ENCODE measurements around the gene TRIM34.
A peak's percentile ranks its signal among the peaks of the same experiment; 100 is the strongest.
"Not testable (repeated sequence)": the region's sequence is repeated elsewhere in the genome, so short reads cannot be mapped to it uniquely, and the experiment has no call there.

The TRIM34 gene

DNA sequence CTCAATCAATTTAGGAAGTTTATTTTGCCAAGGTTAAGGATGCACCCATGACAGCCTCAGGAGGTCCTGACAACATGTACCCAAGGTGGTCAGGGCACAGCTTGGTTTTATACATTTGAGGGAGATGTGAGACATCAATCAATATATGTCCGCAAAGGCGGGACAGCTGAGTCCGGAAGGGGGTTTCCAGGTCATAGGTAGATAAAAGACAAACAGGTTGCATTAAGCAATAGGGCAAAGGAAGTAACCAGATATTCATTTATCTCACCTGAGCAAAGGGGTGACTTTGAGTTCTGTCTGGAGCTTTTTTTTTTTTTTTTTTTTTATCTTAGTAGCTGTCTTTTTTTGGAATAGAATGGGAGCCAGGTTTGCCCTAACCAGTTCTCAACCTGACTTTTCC is 2.0 kb upstream of the TRIM34 start:
- DNase-seq: no peak

DNA sequence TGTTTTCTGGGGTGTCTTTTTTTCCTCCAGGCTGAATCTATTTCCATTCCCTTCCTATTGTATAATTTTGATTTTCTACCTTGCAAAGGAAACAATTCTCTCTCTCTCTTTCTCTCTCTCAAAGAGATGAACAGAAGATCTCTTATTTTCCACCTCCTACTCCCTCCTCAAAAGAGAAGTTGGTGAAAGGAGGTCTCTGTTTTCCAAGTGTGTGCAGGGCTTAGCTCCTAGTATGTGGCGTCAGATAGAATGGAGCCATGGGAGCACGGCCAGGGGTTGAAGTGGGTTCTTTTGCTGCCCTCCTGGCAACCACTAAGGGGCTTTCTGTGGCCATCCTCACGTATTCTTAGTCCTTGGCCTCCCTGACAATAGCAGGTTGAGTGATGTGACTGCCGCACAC is 480 bp downstream of the TRIM34 start:
- DNase-seq: no peak

DNA sequence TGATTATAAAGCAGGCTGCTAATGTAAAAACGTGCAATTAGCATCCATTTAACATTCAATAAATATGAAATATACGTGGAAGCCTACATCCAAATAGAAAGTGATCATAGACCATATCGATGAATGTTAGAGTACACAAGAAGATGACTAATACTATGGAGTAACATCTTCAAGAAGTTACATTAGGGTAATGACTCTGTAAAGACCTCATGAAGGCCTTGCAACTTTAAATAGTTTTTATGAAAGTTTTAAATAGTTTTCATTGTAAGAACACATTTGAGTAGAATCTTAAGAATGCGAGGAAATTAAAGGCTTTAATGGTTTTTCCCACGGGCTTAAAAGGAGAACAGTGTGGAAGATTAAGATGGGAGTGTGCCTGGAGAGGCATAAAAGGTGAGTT is 1.4 kb downstream of the TRIM34 start:
- DNase-seq: no peak

DNA sequence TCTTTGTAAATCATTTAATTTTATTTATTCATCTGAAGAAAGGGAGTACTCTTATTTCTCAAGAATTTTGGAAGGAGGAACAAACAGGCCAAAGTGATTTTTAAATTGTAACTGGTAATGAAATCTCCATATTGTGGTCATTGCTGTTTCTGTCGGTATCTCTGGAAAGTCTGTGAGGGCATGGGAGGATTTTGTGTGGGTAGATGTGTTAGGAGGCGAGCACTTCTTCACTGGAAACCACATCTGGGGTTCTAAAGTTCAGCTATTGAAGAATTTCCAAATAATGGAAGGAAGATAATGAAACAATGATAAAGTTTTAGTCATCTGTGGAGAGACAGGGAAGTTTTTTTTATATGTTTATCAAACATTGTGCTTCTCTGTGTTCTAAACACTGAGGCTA is 6.6 kb downstream of the TRIM34 start:
- no peak for DNase-seq

DNA sequence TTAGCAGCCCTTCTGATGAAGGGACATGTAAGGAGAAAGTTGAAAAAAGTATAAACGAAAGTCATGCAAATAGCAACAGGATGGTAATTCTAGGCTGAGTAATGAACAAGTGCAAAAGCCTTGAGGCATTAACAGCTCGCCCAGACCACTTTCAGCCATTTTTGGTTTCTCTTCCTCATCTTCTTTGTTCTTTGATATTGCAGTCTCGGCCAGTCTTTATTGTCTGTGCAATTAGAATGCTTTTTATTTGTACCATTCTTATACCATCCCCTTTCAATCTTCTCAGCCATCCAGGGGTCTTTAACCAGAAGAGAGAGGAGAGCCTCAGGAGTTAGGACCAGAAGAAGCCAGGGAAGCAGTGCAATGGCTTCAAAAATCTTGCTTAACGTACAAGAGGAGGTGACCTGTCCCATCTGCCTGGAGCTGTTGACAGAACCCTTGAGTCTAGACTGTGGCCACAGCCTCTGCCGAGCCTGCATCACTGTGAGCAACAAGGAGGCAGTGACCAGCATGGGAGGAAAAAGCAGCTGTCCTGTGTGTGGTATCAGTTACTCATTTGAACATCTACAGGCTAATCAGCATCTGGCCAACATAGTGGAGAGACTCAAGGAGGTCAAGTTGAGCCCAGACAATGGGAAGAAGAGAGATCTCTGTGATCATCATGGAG is 7.3 kb downstream of the TRIM34 start:
- no peak for DNase-seq

DNA sequence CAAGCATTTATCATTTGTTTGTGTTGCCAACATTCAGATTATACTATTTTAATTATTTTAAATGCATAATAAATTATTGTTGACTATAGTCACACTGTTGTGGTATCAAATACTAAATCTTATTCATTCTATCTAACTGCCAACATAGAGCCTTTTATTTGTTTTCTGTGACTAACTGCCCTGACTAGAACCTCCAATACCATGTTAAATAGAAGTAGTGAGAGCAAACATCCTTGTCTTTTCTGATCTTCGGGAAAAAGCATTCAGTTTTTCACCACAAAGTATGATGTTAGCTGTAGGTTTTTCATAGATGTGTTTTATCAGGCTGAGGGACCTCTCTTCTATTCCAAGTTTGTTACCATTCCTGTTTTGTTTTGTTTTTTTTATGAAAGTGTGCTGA is 15.2 kb downstream of the TRIM34 start:
- no peak for DNase-seq

DNA sequence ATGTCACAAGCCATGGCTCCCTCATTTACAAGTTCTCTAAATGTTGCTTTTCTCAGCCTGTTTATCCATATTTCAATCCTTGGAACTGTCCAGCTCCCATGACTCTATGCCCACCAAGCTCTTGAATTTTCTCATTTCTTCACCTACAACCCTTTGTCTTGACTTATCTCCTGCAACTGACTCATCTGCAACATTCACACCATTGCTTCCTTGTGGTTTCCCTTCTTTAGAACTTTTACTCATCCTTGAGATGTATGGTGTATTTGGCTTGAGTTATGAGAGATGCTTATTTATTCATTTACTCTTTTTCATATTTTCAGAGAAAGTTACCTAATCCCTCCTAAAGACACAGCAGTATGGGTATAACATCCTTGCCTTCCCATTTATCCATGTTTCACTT is 18.8 kb downstream of the TRIM34 start:
- DNase-seq: peak; percentile 45

DNA sequence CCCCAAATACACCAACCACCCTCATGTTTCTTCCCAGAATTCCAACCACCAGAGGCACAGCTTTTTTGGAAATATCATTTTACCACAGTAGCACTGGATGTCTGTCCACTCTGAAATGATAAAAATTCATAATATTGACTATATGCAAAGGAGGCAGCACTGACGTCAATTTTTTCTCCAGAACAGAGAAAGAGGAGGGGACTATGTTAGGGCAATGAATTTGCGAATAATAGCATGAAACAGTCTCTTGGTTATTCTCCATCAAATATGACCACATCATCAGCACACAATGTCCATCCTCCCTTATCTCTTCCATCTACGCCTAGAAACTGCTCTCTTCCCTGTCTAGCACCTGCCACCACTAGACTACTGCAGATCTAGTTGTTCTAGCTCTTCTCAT is 21.3 kb downstream of the TRIM34 start:
- DNase-seq: no peak

DNA sequence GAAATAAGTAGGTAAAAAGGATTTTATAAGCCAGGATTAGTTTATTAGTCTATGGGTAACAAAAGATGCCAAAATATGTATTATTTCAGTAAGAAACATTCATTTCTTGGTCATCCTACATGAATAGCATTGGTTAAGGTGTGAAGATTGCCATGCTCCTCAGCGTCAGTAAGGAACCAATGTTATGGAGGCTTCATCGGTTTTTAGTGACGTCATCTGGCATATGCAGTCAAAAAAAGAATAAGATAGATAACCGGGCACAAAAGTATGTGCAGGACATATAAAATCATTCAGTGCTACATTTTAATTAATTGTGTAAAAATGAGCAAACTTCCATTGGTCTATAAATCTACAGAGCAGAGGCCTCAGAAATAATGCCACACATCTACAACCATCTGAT is 30.7 kb downstream of the TRIM34 start:
- DNase-seq: no peak

DNA sequence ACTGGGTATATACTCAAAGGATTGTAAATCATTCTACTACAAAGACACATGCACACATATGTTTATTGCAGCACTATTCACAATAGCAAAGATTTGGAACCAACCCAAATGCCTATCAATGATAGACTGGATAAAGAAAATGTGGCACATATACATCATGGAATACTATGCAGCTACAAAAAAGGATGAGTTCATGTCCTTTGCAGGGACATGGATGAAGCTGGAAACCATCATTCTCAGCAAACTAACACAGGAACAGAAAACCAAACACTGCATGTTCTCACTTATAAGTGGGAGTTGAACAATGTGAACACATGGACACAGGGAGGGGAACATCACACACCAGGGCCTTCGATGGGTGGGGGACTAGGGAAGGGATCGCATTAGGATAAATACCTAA is 32.2 kb downstream of the TRIM34 start:
- not testable (repeated sequence) for DNase-seq

DNA sequence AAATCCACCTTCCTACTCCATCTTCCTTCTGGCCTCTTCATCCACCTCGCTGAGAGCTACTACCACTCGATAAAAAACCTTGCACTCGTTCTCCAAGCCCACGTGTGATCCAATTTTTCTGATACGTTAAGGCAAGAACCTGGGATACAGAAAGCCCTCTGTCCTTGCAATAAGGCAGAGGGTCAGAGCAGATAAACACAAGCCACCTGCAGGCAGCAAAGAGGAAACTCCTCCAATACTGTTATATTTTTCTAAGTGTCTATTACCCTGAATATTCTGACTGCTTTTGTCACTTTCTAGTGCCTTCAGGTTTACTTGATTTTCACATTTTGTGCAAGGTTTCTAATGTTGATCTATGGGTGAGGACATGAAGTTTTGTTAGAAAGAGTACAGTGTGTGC is 33.5 kb downstream of the TRIM34 start:
- DNase-seq: no peak

DNA sequence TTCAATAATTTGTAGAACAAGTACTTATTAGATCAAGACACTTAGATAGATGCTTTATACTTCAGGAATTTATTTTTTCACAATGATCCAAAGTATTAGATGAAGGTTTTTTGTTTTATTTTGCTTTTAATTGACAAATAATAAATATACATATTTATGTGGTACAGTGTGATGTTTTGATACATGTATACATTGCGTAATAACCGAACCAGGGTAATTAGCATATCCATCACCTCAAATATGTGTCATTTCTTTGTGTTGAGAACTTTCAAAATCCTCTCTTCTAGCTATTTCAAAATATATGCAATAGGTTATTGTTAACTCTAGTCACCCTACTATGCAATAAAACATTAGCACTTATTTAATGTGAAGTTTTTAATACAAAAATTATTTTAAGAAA is 38.7 kb downstream of the TRIM34 start:
- no peak for DNase-seq

DNA sequence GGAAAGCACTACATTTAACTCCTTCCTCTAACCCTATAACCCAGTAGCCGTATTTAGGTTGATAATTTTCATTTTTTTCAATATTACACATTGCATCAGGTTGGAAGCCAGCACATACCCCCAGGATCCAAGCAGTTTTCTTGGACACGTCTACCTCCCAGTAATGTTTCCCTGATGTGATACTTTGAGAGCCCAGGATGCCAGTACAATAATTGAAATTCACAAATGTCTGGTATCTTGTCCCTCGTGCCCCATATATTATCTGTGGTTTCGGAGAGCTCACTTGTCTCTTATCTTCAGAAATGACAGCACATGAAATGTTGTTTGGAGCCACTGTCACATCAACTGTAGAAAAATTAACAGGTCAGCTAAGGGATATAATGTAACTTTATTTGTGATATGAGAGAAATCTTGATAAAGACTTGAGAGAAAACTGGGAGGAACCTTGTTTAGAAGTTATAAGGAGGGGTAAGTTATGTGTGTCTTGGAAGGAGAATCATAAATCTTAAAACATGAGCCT is 40.3 kb downstream of the TRIM34 start:
- DNase-seq: no peak

DNA sequence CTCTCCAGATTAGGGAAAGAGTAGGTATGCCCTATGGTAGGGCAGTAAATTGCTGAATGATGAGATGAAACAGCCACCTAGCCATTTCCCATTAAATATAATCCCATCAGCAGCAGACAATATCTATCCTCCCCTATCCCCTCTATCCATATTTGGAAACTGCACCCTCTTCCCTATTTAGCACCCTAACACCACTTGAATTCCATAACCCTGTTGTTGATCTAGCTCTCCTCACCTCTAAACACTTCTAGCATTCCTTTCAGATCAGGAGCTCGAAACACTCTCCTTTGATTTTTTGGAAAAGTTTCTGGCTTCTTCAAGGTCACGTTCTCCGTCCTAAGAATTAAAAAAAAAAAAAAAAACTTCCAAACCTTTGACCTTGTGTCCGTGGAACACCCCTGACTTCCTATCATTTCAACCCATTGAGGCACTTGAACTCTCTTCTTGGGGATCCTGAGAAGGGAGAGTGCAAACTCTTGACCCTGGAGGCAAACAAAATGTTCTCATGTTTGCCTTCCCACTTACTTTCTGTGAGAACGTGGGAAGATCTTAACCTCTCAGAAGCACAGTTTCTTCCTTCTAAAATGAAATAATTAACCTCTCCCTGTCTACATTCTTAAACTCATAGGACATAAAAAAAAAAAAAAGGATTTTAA is 41.1 kb downstream of the TRIM34 start:
- no peak for DNase-seq

DNA sequence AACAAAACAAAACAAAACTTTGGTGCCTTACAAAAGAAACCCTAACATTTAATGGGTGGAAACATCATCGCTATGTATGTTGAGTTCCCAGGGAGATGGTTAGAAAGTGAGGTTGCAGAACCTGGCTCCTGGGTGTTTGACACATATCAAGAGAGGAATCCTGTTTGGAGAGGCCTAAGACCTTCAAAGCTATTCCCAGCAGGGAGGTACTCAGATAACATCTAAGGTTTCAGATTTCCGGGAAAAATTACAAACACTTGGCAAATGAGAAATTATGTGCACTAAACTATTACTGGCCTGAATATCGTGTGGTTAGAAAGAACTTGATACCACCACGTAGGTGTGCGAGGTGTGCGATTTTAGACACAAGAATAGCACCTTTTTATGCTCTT is 41.6 kb downstream of the TRIM34 start:
- no peak for DNase-seq

DNA sequence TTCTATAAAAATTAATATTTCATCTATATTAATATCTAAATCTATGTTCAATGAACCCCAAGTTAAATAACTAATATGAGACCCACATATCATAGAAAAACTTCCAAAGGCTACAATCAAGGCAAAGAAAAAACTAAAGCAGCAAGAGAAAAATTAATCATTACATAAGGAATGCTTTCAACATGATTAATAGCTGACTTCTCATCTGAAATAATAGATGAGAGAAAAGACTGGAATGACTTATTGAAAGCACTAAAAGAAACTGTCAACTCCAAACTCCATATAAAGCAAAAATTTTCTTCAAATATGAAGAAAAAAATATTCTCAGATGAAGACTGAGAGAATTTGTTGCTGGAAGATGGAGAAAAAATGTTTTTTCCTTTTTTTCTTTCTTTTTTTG is 47.0 kb downstream of the TRIM34 start:
- no peak for DNase-seq

DNA sequence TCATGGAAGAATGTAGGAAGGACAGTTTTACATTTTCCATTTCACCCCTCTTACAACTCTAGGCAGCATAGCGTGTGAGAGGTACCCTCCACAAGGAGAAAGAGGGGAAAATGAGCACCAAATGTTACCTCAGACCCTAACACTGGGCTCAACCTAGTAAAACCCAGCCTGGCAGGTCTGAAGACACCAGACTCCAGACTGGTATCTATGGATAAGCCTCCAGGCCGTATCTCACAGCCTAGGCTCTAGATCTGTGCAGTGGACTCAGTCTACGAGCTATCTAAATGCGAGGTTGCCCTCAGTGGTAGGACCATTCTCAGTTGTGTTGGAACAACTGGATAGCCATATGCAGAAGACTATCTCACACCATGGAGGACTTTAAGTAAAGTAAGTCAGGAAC is 49.6 kb downstream of the TRIM34 start:
- DNase-seq: no peak

DNA sequence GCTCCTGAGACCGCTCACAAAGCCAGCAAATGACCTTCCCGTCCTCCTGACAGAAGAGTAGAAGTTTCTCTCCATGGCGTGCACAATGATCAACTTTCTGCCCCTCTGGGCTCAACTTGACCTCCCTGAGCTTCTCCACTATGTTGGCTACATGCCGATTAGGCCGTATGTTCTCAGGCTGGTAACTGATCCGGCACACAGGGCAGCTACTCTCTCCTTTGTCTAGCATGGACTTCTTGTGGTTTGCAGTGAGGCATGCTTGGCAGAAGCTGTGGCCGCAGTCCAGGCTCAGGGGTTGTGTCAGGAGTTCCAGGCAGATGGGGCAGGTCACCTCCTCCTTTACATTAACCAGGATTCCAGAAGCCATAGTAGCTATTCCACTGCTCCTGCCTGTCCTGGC is 55.0 kb downstream of the TRIM34 start:
- no peak for DNase-seq

DNA sequence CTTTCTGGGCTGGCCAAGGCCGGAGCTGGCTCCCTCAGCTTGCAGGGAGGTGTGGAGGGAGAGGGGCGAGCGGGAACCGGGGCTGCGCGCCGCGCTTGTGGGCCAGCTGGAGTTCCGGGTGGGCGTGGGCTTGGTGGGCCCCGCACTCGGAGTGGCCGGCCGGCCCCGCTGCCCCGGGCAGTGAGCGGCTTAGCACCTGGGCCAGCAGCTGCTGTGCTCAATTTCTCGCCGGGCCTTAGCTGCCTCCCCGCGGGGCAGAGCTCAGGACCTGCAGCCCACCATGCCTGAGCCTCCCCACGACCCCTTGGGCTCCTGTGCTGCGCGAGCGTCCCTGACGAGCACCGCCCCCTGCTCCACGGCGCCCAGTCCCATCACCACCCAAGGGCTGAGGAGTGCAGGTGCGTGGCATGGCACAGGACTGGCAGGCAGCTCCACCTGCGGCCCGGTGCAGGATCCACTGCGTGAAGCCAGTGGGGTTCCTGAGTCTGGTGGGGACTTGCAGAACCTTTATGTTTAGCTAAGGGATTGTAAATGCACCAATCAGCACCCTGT is 58.2 kb downstream of the TRIM34 start:
- not testable (repeated sequence) for DNase-seq

DNA sequence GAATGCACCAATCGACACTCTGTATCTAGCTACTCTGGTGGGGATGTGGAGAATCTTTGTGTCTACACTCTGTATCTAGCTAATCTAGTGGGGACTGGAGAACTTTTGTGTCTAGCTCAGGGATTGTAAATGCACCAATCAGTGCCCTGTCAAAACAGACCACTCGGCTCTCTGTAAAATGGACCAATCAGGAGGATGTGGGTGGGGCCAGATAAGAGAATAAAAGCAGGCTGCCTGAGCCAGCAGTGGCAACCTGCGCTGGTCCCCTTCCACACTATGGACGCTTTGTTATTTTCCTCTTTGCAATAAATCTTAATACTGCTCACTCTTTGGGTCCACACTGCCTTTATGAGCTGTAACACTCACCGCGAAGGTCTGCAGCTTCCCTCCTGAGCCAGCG is 58.8 kb downstream of the TRIM34 start:
- peak; percentile 39 for DNase-seq

DNA sequence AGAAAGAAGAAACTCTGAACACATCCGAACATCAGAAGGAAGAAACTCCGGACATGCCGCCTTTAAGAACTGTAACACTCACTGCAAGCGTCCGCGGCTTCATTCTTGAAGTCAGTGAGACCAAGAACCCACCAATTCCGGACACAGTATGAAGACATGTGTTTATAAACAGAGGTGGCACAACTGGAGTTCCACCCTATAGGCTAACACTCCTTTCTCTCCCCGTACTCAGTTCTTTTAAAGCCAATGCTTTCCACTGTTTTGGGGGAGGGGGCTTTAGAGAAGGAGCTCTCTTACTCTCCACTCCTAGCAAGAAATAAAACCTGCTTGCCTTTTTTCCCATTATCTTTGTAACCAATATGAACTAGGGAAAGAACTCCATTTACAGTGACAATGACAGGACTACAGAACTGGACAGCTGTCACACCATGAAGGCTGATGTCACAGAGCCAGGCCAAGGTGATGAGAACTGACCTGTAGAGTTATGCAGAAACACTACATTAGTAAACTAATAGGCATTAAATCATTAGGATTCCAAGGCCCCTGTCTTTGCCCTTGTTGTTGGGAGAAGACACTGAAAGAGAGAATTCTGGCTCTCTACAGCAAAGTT is 59.3 kb downstream of the TRIM34 start:
- no peak for DNase-seq

DNA sequence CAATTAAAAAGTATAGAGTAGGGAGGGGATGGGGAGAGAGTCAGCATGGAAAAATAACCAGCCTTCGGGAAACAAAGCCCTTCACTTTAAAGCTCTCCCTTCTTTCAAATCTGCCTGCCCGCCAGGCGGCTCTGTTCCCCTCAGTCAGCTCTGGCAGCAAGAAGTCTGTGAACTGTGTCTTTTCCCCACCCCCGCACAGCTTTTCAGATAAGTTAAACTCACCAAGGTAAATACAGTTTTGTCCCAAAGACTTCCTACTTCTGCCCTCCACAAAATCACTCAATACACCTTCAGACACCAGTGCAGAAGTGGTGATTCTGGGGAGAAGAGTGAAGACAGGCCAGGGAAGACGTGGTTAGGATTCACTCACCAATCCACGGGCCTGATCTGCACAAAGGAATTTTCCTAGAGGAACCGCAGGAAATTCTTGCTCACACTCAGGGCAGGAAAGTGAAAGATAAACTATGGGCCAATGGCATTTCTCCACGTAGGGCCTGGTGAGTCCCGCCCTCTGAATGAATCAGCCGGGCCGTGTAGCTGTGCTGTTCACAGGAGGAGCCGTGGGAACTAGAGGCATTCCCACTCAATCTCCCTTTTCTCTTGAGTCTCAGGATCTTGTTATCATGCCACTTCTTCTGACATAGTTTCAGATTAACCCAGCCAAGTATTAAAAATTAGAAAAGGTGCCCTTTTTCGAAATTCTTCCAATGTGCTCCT is 60.0 kb downstream of the TRIM34 start, which contains the start of gene TRIM5:
Gene TRIM5 (minus strand): TSS at position 429 of the 717 bp plus-strand sequence. CDS start 4,897 bp downstream, outside the sequence.
- peak; percentile 85 for DNase-seq

DNA sequence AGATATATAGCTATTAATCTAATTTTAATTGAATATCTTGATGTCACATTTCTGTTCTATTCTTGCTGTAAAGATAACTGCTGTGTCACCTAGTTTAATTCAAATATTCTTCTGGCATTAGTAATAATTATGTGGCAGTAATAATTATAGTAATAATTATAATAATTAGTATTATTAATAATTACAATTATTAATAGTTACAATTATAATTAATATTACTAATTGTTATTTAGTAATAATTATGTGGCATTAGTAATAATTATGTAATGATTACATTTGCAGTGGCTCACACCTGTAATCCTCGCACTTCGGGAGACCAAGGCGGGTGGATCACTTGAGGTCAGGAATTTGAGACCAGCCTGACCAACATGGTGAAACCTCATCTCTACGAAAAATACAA is 61.6 kb downstream of the TRIM34 start:
- DNase-seq: no peak
